ENCODE data around the gene CERS6.
"Not testable (repeated sequence)": the region's sequence is repeated elsewhere in the genome, so short reads cannot be mapped to it uniquely, and the experiment has no call there.

CERS6 gene

DNA sequence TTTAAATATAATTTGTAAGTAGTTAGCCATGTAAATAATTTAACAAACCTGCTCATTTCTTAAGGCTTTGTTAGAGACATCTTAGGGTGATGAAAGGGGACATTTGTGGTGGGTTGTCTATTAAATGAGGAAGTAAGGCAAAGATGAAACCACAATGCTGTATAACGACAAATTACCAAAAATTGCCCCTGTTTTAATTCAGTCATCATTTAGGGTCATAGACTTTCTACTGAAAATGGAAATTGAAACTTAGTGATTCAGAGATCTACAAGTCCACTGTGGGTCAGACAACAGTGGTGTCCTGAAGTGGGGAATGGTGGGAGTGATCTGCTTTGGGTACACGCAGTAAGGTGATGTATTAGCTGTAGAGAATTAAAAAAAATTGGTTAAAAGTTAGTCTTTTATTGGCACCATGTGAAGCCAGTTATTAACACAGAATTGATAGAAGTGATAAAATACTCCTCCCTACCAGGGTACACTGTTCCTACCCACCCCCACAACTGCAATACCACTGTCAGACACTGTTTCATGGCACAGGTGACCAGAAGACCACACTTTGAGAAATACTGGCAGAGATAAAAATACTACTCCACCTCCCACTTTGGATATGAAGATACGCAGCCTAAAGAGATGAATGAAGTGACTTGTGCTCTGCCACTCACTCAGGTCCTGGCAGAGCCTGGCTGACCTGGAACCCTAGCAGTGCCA, 13.4 kb downstream of the CERS6 start:
- no peak for DNase-seq

DNA sequence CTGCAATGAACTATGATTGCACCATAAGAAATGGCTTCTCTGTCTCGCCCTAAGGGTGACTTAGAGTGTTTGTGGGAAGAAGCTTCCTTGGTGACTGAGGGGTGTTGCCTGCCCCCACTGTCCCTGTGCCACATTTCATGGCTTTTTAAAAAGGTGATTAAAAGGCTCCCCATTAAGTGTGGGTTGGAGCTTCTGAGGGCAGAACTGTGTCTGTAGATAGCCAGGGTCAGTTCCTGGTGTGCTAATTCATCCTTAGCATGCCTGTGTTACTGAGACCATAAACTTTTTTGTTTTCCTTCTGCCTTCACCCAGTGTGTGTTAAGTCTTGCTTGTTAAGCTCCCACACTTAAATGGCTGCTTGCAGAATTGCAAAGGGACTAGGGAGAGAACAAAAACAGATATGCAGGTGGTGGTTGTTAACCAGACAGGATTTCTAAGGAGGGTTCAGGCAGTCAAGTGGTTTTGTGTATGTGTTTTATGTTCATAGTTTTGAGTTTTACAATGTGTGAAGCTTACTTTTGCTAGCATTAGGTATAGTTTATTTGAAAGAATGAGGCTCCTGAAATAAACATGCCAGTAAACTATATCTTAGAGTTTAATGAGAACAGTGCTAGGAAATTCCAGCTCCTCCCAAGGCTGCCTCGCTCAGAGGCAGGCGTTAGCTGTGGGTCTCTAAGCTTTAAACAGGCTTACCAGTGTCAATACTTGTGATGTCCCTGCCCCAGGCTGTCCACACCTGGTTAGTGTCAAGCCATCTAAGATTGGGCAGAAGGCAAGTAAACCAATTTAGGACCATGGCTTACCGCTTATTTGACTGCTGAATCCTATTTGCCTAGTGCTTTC, 14.5 kb downstream of the CERS6 start:
- DNase-seq = no peak

DNA sequence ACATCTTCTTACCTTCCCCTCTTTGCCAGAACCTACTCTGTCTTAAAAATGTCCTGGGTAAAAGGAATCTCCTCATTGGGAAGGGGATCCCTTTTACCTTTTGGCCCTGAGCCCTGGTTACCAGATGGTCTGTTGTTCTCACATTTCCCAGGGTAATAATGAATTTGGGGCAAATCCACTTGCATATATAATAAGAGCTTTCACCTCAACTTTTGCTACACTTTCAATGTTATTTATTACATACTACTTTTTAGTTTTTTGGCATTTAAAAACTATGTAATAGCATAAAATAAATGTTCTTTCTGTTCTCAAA, 15.0 kb downstream of the CERS6 start:
- no peak for DNase-seq

DNA sequence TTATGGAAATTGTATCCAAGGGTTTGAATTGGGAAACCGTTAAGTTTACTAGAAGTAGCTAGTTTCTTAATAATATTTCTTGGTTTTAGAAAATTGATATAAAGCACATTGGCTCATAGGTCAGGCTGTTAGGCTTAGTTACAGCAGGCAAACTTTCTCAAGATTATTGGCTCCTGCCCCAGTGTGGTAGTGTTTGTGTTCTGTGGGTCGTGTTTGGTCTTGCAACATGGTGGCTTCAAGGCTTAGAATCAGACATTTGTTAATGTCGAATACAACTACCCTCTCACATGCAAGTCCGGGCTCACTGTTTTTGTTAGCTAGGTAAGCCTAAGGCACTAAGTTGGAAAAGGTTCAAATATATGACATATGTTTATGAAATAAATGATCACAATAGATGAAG, 19.6 kb downstream of the CERS6 start:
- no peak for DNase-seq

DNA sequence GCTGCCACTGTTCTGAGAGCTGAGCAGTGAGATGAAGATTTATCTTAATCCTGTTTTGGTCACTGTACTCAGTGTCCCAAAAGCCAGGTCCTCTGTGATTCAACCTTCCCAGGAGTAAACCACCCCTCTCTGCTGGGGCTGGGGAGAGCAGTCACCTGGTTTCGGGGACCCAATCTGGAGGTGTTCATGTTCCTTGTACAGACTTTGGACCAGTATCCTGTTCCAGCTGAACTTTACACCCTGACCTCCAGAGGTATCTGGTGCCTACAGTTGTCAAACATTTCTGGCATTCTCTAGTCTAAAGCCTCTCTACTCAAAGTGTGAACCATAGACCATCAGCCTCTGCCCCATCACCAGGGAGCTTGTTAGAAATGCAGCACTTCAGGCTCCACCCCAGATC, 22.1 kb downstream of the CERS6 start:
- DNase-seq = no peak

DNA sequence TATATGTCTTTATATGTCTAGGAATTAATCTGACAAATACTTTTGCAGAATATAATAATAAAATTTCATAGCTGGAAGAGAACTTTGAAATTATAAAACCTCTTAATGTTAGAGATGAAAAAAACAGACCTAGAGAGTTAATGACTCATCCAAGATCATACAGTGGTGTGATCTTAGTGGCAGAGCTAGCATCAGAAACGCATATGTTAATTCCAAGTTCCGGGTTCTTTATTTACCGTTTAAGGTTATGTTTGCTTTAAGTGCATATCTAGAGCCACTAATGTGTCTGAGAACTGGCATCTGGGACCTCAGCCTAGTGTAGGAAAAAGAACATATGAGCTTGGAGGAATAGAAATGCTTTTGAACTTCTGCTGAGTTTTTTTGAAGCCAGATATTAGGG, 24.3 kb downstream of the CERS6 start:
- DNase-seq = no peak

DNA sequence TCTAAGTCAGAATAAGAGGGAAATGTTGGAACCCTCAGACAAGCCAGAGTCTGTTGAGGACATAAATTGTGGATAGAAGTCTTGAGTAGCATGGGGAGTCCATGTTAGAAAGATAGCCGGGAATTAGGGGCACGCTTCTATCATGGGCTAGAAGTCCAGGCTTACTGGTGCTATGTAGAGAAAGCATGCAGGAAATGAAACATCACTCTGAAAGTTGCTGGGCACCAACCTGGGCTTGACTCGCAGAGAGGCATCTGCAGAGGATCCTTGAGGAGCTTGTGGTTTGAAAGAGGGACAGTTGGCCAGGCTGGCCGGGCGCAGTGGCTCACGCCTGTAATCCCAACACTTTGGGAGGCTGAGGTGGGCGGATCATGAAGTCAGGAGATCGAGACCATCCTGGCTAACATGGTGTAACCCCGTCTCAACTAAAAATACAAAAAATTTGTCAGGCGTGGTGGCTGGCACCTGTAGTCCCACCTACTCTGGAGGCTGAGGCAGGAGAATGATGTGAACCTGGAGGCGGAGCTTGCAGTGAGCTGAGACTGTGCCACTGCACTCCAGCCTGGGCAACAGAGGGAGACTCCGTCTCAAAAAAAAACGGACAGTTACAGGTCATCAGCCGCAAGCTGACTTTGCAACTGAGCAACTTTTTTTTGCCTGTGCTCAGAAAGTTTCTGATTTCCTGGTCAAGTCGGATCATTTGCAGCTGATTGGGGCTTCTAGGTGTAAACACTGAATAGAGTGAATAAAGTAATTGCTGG, 24.9 kb downstream of the CERS6 start:
- DNase-seq = no peak

DNA sequence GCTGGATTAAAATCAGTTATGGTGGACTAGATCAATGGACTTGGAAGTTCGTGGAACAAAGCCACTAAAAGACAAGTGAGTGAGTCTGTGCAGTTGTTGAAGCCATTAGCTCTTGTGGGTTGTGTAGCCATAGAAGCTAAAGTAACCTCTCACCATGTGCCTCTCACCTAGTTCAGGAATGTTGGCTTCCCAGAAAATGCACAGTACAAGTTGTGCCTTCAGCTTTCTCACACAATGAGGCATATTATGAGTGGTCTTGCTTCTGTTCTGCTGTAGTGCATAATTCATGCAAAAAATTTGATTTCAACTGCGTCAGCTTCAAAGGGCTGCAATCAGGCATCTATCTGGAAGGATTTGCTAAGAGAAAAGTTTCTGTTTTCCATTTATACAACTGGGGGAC, 26.2 kb downstream of the CERS6 start:
- no peak for DNase-seq

DNA sequence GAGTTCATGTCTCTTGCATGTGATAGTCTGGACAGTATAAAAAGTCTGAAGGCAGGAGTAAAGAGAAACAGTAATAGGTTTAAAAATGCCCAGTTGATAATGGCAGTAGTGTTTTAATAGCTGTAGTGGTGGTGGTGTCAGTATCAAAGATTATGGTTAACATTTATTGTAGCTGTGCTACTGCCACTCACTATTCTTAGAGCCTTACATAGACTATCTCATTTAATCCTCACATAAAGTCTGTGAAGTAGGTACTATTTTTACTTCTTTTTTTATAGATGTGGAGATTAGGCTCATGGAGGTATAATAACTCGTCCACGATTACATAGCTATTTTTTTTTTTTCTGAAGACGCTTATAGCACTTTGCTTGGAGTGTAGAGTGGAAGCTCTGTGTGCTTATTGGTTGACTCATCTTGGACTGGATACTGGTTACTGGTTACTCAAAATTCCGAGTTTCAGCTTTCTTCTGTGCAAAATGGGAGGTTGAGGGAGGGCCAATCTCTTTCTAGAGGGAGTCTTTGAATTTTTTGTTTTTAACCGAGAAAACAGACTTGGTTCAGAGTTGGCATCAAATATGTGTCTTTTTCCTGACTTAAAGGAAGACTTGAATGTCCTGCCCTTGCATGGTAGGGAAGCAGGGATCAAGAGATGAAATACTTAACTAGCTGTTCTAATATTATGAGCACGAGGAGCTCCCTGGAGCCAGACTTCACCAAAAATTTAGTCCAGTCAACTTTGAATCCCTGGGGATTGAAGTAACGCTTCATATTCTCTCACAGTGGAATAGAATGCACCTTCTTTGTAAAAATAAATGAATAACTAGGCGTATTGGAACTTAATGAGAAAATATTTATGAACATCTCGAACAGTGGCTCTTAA, 27.1 kb downstream of the CERS6 start:
- DNase-seq = no peak

DNA sequence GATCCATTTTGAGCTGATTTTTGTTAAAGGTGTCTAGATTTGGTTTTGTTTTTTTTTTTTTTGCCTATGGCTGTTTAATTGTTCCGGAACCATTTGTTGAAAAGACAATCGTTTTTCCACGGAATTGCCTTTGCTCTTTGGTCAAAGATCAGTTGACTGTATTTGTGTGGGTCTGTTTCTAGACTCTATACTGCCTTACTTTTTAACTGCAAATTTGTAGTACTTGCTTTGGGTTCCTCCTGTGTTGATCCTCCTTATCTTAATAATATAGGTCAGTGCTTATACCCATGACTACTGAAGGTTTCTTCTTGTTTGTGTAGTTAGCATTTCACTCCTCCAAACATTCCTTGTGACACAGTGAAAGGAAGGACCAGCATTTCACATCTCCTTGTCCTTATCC, 30.4 kb downstream of the CERS6 start:
- DNase-seq = no peak

DNA sequence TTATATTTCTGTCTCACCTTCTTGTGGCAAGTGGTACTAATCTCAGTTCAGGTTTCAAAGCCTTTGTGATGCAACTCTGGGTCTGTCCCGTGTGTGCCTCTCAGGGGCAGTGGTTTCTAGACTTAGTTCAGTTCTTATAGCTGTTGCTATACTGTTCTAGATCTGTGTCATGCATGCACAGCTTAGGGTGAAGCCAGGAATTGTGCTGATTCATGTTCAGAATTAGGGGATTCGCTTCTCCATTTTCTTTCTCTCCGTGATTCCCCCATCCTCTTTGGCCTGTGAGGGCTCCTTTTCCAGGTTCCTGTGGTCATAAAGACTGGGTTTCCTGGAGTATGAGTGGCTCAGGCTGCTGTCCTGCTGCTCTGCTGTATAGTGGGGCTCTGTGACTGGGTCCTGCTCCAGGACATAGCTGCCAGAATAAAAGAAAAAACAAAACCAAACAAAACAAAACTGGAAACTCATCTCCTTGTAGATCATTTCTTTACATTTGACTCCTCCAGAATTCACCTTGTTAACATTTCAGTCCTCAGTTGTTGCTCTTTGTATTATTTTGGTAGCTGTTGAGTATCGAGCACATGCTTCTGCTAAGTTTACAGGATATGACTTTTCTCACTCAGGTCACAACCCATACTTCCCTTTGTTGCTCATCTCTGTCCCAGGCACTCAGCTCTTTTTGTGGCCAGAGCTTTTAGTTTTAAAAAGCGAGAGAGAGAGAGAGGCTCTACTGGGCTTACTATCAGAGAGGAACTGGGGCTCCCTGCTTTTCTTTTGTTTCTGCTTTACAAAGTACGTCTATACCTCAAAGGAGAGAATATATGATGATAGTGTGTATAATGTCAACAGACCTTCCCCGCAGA, 34.2 kb downstream of the CERS6 start:
- peak; percentile 3 to 8 for DNase-seq

DNA sequence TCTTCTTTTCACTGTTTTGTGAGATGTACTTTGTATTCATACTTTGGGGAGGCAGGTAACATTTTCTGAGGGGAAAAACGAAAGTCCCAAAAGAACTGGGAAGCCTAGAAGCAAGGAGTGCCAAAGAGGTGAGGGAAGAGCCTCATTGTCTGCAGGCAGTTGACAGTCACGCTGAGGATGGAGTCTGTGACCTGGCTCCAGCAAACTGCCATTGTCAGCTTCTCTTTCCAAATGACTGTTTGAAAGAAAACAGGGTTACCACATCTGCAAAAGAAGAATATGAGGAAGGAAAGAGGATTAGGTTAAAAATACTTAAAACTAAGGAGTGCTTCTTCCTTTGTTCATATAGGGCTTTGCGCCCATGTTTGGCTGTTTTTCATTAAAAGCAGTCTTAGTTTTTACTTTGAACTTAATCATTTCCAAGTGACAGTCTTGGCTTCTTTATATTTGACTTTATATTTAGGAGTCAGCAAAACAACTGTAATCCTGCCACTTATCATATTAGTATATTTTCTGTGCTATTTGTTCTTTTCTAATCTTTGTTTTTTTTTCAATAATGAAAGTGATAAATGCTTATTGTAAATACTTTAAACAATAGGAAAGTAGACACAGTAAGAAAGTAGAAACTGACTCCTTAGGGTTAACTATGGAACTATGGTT, 35.0 kb downstream of the CERS6 start:
- no peak for DNase-seq

DNA sequence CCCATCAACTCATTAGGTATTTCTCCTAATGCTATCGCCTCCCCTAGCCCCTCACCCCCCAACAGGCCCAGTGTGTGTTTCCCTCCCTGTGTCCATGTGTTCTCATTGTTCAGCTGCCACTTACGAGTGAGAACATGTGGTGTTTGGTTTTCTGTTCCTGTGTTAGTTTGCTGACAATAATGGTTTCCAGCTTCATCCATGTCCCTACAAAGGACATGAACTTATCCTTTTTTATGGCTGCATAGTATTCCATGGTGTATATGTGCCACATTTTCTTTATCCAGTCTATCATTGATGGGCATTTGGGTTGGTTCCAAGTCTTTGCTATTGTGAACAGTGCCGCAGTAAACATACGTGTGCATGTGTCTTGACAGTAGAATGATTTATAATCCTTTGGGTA, 35.7 kb downstream of the CERS6 start:
- not testable (repeated sequence) for DNase-seq

DNA sequence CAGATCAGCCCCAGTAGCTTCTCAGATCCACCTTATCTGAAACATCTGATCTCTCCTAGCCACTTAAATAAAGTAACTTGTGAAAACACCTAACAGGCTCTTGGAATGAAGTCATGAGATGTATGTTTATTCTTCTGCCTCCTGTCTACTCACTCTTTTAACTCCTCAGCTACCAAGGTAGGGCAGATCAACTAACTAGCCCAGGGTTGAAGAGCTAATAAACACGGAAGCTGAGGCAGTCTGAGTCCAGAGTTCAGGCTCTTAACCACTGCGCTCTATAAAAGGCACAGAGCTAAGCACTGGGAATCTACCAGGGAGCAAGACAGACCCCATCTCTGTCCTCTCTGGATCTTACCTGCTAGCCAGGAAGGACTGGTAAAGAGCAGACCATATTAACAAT, 37.1 kb downstream of the CERS6 start:
- DNase-seq = not testable (repeated sequence)

DNA sequence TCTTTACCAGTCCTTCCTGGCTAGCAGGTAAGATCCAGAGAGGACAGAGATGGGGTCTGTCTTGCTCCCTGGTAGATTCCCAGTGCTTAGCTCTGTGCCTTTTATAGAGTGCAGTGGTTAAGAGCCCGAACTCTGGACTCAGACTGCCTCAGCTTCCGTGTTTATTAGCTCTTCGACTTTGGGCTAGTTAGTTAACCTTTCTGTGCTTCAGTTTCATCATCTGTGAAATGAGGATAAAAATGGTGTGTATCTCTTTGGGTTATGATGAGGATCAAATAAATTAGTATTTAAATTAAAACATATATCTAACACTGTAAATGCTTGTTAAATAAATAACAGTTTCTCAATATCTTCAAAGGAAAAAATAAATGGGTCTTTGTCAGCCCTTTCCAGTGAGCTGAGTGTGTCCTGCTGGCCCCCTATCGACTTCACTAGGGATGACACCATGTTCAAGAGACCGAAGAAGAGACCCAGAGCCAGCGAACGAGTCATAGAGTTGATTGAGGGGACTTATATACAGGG, 38.2 kb downstream of the CERS6 start:
- no peak for DNase-seq

DNA sequence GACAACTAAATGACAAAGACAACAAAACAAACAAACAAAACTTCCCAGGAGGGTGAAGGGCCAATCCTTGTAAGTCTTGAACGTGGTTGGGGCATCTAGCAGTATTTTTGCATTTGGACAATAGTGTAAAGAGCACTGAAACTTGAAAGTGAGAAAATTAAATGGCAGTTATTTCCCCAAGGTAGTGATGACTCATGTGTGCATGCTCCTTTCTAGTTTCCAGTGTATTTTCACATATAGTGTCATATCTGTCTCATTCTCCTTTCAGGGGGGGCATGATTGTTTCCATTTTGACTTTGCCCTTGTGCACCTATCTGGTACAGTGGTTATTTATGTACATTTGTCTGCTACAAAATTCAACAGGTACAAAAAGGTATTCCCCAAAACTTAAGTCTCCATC, 39.5 kb downstream of the CERS6 start:
- DNase-seq = no peak

DNA sequence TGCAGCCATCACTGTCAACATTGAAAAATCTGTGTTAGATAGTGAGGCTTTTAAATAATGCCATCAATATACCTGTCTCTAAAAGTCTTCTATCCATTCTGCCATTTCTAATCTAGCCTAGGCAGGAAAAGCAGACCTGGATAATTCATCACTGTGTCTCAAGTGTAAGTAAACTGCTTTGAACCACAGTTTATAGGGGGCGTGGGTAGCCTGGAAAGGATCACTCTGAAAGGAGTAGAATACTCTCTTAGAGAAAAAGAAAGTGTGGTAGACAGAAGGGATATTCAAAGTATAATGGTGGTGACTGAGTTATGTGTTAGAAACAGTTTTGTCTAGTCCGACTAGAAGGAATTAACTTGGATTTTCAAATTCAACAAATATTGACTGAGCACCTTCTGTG, 40.8 kb downstream of the CERS6 start:
- no peak for DNase-seq

DNA sequence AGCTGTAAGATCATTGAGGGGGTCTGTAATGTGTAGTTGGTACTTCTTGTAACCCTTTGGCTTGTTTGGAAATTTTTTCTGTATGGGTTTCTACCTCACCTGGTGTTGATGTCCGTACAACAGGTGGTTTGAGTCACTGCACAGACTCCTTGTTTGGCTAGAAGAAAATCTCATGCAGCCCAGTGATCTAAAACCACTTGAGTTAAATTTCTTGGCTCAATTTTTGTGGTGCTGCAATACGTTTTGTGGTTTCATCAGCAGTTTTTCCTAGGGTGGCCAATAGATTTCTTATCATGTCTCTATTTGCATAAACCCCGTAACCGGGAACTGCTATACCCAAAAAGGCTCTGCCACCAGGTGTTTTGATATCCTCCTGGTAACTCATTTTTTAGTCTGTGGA, 43.4 kb downstream of the CERS6 start:
- DNase-seq = no peak

DNA sequence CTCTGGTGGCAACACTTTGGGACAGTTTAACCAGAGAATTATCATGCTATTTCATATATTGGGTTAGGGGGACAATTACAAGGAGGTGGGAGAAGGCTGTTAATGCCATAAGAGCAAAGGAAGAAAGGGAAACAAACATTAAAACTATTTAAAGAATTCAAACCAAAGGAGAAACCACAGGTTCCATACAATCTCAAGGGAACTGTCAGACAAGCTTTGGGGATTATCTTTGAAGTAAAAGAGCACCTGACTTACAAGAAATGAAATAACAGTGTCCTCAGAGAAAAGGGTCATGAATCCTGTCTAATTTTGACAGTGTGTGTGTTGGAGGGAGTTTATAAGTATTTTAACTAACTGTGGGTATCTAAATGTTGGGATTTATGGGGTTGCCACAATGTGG, 44.4 kb downstream of the CERS6 start:
- DNase-seq = no peak

DNA sequence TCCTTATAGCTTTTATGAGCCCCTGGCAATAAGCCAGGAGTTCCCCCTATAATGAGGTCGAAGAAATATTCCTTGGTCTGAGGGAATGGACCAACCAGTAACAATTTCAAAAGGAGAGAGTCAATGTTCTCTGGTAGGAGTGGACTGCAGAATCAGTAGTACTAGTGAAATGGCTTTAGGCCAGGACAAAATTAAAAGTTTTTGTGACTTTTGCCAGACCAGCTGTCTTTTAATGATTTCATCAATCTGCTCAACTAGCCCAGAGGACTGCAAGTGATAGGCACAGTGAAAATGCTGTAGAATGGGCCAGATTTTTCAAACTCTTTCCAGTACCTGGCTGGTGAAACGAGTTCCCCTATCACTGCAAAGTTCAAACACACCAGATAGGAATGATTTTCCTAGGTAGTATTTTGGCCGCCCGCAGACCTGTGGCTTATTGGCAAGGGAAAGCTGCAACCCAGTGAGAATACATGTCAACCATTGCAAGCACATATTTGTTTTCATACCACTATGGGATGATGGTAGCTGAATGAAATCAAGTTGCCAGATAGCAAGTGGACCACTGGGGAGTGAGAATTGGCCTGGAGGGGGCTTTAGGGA, 45.5 kb downstream of the CERS6 start:
- no peak for DNase-seq

DNA sequence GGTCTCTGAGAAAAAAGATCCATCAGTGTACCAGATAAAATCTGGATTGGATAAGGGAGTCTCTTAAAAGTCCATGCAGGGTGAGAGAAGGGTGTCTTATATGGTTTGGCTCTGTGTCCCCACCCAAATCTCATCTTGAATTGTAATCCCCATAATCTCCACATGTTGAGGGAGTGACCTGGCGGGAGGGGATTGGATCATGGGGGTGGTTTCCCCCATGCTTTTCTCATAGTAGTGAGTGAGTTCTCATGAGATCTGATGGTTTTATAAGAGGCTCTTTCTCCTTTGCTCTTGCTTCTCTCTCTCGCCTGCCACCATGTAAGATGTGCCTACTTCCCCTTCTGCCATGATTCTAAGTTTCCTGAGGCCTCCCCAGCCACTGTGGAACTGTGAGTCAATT, 46.8 kb downstream of the CERS6 start:
- DNase-seq = not testable (repeated sequence)
